HK-2 (cell line): Measurements from ENCODE around the gene MYH7.
A peak's percentile ranks its signal among the peaks of the same experiment; 100 is the strongest.
"Not testable (repeated sequence)": the region's sequence is repeated elsewhere in the genome, so short reads cannot be mapped to it uniquely, and the experiment has no call there.

ENCODE experiments used
- DNase-seq: peaks from one replicate; pipeline ENCODE4 v3.0.0-alpha.2; 2018; ENCODE audit not compliant: unreplicated experiment

The MYH7 gene

DNA sequence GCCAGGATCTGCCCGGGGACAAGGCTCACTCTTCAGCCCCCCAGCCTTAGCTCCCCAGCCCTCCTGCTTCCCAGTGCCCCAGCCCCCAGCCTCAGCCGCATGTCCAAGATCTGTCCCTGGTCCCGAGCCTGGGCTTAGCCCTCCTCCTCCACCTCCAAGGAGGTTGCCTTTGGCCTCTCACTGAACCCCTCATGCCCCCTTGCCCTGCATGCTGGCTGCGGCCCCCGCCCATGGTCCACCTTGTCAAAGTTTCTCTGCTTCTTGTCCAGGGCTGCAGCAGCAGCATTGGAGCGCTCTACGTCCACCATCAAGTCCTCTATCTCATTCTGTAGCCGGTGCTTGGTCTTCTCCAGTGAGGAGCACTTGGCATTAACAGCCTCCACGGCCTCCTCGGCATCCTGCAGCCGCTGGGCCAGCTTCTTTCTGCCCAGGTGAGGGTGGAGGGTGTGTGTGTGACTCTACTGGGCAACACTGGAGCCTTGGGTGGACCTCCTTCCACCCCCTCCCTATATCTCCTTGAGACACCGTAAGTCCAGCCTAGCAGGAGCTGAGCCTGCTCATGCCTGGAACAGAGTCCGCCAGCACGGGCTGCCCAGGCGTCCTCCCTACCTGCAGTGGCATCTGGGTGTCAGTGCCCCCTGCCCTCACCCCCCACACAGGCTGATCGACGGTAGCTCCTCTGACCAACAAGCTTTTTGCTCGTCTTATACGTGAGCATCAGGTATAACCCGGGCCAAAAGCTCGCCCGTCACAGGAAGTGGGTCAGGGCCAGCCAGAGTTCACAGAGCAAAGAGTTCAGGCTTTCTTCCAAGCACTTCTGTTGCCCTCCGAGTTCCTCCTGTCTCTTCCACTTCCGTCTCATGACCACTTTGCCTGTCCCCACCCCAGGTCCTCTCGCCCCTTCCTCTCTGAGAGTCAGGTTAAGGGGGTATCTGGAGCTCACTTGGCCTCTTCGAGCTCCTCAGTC, 47.3 kb downstream of the MYH7 start:
- DNase-seq, result no peak

DNA sequence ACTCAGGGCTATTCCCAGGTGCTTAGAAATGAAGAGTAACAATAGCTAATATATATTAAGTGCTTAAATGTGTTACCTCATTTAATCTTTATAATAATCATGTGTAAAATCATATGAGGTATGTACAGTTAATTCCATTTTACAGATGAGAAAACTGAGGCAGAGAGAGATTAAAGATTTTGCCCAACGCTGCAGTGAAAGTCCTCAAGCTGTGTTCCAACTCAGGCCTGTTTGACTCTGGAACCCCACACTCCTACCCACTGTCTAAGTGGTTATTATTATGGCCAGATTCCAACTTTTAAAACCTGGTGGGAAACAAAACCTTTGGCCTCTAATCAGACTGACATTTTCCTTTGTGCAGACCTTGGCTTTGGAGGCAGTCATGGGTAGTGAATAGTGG, 48.5 kb downstream of the MYH7 start:
- no peak for DNase-seq

DNA sequence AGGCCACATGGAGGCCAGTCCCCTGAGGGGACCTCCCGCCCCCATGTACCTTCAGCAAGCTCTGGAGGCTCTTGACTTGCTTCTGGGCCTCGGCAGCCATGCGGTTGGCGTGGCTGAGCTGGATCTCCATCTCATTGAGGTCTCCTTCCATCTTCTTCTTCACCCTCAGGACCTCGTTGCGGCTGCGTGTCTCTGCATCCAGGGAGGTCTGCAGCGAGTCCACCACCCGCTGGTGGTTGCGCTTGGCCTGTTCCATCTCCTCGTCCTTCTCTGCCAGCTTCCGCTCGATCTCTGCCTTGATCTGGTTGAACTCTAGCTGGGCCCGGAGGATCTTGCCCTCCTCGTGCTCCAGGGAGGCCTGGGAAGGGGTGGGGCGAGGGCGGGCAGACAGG, 49.2 kb downstream of the MYH7 start:
- not testable (repeated sequence) for DNase-seq

DNA sequence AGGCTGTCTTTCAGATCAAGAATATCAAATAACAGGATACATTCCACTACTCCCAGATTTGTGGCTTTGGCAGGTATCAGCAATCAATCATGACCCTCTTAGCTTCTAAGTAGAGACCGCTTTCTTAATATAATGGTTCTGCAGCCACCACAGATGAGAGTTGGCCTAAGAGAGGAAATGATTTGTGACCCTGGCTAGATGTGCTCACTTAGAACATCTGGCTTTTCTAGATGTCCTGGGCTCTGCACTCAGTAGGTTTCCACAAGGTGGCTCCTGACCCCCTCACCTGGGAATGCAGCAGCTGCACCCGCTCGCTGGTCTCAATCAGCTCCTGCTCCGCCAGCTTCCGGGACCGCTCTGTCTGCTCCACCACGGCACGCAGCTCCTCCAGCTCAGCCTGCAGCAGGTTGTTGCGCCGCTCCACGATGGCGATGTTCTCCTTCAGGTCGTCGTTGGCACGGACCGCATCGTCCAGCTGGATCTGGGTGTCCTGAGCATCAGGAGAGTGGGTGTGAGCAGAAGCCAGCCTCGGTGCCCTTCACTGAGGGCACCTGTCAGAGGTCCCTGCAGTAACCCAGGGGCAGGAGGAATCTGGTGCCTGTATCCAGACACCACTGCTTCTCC, 49.7 kb downstream of the MYH7 start:
- DNase-seq, result no peak

DNA sequence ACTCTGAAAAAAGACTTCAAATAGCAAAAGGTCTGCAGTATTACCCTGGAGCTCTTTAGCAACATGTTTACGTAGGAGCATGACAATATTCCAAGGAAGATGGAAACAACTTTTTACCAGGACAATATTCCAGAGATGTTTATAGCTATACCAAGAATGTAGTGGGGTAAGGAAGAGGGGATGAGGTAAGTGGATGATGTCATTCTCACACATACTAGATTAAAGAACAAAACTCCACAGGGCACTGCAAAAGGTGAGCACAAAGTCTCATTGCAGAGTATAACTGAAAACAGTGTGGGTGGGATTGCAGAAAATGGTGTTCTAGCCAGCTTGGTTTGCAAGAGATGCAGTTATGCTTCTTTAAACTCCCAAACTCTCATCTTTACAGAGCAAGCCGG, 50.2 kb downstream of the MYH7 start:
- DNase-seq, result no peak

DNA sequence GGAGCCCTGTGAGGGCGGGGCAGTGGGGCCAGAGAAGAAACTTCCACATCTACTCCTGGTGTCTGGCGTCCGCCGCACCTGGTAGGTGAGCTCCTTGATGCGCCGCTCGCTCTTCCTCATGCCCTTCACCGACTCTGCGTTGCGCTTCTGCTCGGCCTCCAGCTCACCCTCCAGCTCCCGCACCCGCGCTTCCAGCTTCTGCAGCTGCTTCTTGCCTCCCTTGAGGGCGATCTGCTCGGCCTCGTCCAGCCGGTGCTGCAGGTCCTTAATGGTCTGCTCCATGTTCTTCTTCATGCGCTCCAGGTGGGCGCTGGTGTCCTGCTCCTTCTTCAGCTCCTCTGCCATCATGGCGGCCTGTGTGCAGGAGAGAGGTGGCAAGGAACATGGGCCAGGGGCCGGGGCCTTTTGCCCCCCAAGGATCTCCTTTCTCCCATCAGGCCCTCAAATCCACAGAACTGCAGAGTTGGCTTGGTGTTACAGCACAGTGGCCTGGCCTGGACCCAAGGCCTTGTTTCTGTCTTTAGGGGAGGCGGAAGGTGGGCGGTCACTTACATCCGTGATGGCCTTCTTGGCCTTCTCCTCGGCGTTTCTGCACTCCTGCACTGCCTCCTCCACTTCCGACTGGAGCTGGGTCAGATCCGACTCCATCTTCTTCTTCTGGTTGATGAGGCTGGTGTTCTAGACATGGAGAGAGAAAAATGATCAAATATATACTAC, 50.9 kb downstream of the MYH7 start:
- DNase-seq, result no peak

DNA sequence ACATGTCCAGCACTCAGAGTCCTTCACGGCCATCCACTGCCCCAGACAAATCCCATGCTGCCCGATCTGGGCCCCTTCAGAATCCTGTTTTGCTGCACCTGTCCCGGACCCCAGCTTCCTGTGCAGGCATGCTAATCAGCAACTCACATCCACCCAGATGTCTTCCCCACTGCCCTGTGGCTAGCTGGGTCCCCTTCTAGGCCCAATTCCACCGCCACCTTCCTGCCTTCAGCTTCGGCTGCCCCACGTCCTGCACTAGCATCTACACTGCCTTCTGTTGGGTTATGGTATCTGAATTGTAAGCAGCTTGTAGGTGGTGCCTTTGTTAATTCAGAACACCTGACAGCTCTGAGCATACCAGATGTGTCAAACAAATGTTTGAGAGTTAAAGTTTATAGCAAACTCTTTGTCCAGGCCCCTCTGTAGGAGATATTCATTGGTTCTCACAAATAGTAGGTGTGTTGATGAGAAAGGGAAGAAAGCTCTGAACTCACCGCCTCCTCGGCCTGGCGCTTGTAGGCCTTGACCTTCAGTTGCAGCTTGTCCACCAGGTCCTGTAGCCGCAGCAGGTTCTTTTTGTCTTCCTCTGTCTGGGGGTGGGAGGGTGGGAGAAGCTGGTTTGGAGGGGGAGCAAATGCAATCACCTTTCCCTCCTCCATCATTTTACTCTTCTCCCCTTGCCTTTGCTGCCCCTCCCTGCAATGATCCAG, 52.6 kb downstream of the MYH7 start:
- DNase-seq, result no peak

DNA sequence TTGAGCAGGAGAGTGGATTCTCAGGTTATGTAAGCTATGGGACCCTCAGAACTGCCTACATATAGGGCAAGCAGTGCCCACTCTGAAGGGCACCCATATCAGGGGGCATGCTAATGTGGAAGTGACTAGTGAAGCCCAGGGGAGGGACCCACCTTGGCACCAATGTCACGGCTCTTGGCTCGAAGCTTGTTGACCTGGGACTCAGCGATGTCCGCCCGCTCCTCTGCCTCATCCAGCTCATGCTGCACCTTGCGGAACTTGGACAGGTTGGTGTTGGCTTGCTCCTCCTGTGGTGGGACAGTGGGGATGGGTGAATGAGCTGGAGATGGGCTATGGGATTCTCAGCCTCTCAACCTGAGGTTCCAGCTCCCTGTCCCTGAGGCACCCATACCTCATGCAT, 53.2 kb downstream of the MYH7 start:
- no peak for DNase-seq

DNA sequence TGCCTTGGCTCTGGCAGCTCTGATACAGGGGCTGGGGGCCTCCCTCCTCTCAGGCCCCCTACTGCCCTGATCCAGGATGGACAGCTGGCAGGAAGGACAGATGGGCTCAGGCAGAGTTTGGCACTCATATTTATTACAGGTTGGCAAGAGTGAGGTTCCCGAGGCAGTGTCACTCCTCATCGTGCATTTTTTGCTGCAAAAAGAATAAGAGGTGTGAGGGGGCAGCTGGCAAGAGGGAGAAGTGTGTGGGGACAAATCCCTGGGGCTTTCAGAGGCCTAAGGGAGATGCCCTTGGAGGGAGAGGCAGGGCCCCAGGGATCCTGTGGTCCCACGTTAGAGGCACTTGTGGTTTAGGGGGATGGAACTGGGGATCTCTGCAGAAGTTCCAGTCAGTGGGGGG, 53.6 kb downstream of the MYH7 start:
- DNase-seq, result no peak

DNA sequence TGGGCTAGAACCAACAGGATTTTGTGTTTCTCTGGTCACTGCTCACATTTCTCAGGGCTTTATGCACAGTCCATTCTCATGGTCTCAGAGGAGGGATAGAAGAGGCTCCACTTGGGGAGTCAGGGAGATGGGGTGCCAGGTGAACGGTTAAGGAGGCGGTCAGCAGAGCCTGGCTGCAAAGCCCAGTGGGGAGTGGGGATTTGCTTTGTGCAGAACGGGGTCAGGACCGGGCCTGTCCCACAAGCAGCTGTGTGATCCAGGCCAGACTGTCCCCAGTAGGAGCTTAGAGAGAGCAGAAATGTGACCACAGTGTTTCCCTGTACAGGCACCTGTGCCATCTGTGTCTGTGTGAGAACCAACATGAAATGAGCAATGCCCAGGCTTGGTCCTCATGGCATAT, 54.5 kb downstream of the MYH7 start:
- DNase-seq, result no peak

DNA sequence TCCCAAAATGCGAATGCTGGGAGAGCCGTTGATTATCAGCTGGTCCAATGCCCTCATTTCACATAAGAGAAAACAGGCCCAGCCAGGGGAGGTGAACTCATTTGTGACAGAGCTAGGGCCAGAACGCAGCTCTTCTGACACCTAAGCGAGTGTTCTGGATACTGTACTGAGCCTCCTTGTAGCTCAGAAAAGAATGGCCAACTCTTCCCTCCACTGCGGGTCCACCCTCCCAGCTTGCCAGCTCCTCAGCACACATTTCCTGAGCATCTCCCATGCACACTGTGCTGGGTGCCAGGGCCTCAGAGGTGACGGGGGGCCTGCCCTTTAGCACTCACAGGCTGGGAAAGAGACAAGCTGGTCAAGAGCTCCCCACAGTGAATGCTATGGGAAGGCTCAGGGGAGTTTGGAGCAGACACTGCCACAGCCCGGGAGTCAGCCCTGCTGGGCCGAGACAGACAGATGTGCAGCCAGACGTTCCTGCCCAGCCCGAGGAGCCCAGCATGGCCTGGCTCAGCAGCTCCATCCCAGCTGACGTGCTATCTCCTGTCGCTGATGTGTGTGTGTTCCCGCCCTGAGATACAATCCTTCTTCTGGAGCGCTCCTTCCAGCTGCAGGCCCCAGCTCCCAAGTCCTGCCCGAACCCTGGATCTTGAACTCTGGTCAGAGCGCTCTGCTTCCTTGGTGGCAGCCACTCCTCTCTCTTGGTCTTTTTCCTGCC, 55.1 kb downstream of the MYH7 start:
- DNase-seq, result no peak

DNA sequence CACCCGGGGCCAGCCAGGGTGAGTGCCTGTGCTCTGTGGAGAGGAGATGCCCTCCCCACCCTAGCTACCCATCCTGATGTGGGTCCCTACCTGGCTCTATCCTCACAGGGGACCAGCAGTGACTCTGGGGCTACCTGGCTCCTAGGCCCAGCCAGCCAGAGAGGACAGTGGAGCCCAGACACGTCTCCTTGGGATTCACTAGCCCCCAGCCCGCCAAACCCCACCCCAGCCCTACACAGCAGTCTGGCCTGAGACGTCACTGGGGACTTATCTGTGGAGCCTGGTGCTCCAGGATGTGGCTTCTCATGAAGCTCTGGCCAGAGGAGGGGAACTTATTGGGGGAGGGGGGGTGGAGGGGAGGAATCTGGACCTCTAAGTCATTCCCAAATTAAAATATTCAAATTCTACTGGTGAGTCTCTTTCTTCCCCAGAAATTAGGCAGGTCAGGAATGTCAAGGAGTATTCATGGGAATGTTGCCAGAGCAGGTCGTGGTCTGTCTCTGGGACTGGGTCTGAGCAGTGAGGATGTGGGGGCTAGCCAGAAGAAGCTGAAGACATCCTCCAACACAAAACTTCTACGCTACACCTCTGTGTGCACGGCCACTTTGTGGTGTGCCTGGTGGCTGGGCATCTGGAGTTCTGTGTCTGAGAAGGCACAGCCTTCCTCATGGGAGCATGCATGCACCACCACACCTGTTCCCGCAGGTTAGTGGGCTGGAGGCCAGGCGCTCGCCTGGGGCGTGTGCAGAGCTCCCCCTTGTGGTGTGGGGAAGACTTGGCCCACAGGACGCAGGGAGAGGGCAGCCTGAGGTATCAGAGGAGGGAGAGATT, 55.9 kb downstream of the MYH7 start:
- DNase-seq, result peak; percentile 53

DNA sequence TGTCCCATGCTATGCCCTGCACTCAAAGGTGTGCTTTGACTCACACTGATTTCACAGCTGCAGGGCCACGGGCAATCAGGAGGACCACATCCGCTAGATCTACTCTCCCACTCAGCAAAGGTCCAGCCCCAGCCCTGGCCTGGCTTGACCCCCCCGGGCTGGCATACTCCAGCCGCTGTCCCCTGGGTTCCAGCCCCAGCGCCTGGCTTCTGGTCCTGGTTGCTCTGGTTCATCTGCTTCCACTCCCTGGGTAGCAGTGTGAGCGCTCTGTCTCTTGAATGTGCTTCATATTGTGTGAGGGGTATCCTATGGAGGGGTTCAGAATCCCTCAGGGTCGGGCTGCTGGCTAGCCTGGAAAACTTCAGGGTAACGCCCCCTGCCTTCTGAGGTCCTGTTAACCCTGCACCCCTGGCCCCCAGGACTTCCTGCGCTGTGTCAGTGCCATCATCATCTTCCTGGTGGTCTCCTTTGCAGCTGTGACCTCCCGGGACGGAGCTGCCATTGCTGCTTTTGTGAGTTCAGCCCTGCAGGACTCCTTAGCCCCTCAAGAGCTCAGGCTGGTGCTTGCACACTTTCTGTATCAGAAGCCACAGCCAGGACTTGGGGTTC, 56.7 kb downstream of the MYH7 start:
- DNase-seq, result no peak

DNA sequence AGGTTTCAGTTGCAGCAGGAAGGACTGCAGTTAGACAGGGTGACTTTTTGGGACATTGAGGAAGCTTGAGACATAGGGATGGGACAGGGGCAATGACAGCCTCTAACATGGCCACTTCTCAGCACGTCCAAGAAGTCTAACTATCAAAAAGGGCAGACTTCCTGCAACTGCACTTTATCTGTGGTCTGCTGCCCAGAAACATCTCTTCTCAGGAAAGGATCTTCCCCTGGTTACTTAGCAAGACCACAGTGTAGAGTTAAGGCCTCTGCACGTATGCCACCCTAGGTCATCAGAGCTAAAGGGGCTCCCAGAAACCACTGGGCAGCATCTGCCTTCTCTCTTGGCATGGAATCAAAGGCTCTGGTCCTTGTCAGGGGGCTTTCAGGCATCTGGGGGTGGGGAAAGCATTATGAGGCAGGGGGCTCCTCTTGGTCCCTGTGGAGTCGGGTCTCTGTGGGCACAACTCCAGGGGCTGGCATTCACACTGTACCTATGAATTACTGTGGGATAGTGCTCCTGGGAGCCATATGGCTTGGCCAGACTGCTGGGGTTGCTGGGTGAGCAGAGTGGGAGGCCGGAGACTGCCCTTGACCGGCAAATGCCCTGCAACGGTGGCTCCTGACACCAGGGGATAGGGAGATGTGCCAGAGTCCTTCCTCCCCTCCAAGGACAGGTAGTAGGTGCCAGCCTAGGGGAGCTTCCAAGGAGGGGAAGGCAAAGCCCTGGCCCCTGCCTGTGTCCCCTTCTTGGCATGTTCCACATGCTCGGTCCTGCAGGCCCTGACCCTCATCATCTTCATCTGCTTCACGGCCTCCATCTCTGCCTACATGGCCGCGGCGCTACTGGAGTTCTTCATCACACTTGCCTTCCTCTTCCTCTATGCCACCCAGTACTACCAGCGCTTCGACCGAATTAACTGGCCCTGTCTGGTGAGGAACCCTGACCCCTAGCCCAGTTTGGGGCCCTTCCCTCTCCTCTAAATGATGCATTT, 57.6 kb downstream of the MYH7 start:
- DNase-seq, result no peak

DNA sequence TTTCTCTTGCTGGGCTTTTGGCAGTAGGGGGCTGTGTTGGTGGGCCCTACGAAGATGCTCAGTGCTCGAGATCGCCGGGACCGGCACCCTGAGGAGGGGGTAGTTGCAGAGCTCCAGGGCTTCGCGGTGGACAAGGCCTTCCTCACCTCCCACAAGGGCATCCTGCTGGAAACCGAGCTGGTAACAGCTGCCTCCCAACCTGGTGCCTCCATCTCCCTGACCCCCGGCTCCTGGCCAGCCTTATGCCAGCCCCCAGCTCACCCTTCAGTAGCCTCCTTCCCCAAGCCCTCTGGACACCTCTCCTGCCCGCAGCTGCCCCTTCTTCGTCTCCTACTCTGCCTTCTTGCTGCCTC, 58.3 kb downstream of the MYH7 start:
- no peak for DNase-seq

DNA sequence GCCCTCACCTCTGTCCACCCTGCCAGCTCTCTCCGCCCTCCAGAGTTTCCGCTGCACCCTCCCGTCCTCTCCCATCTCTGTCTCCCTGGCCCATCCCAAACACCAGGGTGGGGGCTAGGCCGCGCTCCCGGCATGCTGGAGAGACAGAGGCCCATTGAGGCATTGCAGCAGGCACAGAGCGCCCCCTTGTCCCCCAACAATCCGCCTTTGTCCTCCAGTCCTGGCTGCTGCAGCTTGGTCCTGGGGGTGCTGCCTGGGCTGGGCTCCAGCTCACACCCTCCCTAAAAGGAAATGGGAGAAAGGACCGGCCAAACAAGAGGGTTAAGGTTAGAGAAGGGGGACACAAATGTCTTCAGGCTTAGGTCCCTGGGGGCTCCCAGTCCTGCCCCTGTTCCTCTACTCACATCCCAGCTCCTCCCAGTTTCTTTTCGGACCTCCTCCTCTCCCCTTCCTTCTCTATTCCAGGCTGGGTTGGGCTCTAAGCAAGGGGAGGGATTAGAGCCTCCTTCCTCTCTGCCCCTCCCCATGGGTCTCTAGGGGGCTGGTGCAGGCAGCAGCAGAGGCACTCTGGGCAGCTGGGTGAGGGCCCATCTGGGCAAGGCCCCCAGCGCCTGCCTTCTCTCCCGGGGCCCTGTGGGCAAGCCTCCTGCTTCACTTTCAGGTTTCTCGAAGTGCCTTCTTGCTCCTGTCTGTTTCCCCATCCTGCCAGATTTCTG, 58.8 kb downstream of the MYH7 start, which contains the start of gene CMTM5:
CMTM5 (plus strand) TSS at position 565 of the 716 bp plus-strand sequence. CDS start 206 bp downstream, outside the sequence.
- no peak for DNase-seq

DNA sequence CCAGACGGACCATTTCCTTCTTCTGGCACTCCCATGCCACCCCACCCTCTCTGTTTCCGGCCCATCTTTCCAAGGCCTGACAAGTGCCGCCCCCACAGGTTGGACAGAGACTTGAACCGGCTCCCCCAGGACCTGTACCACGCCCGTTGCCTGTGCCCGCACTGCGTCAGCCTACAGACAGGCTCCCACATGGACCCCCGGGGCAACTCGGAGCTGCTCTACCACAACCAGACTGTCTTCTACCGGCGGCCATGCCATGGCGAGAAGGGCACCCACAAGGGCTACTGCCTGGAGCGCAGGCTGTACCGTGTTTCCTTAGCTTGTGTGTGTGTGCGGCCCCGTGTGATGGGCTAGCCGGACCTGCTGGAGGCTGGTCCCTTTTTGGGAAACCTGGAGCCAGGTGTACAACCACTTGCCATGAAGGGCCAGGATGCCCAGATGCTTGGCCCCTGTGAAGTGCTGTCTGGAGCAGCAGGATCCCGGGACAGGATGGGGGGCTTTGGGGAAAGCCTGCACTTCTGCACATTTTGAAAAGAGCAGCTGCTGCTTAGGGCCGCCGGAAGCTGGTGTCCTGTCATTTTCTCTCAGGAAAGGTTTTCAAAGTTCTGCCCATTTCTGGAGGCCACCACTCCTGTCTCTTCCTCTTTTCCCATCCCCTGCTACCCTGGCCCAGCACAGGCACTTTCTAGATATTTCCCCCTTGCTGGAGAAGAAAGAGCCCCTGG, 59.8 kb downstream of the MYH7 start:
- DNase-seq, result no peak
